Fibroblast of skin of scalp (primary cell): ENCODE measurements around the gene TRIM44.
A peak's percentile ranks its signal among the peaks of the same experiment; 100 is the strongest.
"Not testable (repeated sequence)": the region's sequence is repeated elsewhere in the genome, so short reads cannot be mapped to it uniquely, and the experiment has no call there.

Source experiments
- DNase-seq: peaks from one replicate; pipeline ENCODE4 v3.0.0-alpha.2; 2013

TRIM44 gene

DNA sequence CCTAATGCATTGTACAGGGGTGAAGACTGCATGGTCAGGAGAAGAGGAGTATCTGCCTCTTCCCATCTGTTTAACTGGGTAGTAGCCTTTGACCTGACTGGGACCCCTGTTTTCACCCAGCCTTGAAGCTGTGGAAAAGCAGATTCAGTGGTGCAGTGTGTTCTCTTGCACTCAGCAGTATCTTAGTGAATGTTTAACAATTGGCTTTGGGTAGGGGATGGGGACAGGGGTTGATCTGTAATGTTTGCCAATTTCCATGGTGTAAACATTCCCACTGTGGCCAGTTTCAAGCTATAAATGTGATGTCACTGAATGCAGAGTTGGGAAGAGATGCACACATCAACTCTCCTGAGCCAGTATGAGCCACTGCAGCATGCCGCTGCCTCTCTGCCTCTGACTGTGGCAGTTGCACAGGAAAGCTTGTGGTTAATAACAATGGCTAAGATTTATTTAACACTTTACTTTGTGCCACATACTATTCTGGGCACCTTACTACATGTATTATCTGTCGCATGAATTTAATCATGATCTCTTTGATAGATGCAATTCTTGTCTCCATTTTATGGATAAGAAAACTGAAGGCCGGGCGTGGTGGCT is 28.6 kb upstream of the TRIM44 start:
- no peak for DNase-seq

DNA sequence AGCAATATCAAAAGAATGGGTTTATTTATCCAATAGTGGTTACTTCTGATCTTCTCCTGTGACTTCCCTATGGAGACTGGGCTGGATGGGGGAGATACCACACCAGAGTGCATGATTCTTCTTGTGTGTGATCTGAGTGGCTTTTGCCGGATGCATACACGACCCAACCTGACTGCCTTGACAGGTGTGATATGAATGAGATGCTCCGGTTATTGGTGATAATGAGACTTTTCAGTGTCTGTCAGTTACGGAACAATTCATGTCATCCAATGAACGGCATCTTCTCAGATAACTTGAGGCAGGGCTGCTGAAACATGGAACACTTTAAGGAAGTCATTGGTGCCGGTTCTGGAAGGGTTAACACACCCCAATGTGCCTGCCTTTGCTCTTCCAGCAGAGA is 26.6 kb upstream of the TRIM44 start:
- DNase-seq = no peak

DNA sequence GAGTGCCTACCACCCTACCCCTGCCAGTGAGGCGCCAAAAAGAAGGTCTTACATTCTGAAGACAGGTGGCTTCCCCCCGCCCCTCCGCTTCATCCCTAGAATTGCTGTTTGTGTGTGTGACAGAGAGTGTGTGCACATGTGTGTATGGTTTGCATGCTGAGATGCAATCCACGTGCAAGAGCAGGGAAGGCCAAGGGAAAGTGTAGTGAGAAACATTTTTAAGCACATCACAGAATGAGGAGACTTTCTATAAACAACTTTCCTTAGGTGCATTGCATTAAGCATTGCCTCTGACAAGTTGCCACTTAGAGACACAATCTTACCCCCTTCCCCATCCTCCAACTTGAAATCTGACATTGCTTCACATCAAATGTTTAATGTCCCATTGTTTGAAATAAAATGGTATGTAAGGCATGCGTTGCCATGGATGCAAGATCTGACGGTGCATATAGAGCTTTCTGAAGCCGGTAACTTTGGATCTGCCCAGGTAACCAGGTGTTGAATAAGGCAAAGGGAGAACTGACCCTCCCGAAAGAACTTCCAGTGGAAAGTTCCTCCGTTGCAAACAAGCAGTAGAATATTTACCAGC is 22.9 kb upstream of the TRIM44 start:
- no peak for DNase-seq

DNA sequence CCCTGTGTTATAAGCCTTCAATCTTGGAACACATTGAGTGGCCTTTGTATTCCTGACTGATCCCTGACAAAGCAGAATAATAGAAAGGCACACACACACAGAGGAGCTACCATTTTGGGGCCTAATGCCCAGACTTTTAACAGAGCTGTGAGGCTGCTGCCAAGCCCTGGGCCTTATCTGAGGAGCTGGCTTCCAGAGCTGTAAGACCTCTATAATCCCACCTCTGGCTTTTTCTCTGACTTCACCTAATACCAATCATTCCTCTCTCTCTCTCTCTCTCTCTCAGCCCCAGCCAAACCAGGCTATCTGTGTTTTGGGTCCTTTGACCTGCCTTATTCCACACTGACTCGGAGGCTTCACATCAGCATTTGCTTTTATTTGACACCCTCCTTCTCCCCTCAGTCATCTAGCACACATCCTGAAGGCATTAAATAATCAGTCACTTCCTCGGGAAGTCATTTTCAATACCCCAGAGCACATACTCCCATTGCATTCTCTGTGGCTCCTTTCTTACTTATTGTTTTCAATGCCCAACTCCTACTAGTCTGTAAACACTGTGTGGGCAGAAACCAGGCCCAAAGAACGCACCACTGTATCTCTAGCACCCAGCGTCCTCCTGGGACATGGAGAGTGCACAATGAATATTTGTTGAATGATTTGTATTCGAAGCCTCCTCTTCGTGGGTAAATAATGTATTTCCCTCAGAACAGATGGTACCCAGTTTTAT is 21.2 kb upstream of the TRIM44 start:
- no peak for DNase-seq

DNA sequence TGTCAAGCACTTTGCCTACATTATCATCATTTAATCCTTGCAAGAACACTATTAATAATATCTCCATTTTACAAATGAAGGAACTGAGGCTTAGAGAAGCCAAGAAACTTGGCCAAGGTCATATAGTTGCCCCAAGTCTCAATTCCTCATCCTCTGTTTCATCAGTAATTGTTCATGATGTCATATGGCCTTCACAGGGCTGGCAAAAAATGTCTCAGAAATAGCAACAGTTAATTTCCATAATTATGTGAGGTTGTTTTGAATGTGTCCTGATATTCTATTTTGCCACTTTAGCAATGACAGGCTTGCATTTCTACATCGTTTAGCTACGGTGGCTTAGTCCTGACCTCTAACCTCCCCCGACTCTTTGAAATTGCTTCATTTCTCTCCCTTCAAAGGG is 20.6 kb upstream of the TRIM44 start:
- no peak for DNase-seq

DNA sequence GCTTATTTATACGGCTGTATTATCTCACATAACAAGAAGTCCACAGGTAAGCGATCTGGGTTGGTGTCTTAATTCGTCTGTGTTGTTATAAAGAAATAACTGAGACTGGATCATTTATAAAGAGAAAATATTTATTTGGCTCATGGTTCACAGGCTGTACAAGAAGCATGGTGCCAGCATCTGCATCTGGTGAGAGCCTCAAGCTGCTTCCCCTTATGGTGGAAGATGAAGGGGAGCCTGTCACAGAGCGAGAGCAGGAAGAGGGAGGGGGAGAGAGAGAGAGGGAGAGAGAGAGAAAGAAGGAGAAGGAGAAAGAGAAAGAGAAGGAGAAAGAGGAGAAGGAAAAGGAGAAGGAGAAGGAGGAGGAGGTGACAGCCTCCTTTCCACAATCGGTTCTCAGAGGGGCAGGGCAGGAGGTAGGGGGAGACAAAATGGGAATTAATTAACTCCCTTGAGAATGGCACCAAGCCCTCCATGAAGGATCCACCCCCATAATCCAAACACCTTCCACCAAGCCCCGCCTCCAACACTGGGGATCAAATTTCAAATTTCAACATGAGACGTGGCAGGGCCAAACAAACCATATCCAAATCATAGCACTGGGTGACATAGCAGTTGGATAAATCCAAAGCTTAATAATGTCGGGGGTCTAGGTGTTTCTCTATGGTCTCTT is 15.0 kb upstream of the TRIM44 start:
- DNase-seq = no peak

DNA sequence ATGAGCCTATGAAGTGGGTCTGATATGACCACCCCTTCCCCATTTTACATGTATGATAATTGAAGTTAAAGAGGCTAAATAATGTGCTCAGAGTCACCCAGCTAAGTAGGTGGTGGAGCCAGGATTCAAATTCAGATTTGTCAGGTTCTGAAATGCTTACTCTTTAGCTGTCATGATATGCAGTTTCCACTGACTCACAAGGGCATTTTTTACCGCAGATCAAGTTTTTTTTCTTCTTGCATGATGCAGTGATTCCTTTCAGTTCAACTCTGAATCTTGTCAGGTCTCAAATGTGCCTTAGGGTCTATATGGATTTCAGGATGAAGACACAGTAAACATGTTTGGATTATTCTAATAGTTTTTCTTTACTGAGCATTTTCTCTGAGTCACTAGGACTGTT is 12.6 kb upstream of the TRIM44 start:
- peak; percentile 37 for DNase-seq

DNA sequence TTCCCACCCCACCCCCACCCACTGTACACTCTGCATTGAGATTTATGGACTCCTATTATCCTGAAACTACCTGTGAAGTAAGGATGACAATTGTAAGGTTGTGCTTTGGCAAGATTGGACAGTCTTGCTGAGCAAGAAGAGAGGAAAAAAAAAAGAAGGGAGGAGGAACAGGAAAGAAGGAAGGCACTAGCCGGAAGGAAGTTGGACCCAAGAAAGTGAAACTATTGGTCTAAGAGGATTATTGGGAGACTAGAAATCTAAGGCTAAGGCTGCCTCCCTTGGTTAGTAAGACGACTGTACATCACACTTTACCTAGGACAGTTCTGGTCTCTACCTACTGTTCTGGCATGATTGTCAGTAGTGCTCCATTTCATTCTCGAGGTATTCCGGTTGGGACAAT is 12.1 kb upstream of the TRIM44 start:
- no peak for DNase-seq

DNA sequence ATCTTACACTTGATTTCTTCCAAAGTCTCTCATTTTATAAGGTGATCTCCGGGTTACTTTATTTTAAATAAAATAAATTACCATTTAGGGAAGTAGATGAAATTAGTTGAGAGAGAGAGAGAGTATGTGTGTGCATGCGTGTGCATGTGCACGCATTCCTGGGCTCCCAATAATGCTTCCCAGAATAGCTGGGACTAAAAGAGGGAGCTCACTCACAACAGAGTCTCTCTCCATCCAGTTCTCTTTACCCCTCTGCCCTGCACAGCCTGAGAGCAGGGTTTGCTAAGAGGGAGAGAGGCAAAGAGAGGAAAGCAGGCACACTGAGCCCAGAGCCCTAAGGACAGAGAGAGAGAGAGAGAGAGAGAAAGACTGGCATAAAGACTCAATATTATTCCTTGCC is 11.3 kb upstream of the TRIM44 start:
- DNase-seq = no peak

DNA sequence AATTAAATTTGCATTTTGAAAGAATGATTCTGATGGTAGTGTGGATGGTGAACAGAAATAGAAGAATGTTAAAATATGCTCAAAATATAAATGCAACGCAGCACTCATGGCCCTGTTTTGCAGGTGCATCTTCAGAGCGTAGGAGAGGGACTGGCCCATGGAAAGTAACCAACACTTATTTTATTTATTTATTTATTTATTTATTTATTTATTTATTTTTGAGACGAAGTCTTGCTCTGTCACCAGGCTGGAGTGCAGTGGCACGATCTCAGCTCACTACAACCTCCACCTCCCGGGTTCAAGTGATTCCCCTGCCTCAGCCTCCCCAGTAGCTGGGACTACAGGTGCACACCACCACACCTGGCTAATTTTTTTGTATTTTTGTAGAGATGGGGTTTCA is 9.8 kb upstream of the TRIM44 start:
- not testable (repeated sequence) for DNase-seq

DNA sequence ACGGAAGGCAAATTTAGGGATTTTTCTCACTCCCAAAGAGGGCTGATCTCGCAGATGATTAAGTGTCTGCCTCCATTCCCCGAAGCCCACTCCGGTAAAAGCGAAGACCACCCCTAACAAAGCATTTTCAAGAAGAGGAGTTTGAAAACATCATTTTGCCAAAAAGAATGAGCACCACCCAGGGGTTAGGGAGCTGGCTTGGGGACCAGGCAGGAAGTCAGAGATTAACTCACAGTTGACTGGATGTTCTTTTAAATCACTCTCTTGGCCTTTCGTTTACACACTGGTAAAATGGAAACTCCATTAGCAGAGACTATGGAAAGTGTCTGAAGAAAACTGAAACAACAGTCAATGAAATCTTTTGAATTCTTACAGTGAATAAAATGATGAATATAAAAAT is 7.9 kb upstream of the TRIM44 start:
- no peak for DNase-seq

DNA sequence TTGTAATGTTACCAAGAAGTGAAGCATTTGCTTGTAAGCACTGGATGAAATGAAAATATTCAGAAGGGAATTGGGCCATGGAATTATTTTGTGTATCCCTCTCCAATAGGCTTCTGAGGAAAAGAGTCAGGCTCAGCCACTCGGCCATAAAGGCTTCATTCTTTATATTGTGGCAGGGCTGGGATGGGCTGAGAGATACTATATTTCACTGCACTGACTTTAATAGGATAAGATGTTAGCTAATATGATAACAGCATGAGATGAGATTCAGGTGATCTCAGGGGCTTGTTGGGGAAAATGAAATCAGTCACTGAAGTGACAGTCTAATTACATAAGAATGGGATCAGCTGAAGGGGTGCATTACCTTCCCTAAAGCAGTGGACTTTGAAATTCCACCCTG is 7.3 kb upstream of the TRIM44 start:
- DNase-seq = no peak

DNA sequence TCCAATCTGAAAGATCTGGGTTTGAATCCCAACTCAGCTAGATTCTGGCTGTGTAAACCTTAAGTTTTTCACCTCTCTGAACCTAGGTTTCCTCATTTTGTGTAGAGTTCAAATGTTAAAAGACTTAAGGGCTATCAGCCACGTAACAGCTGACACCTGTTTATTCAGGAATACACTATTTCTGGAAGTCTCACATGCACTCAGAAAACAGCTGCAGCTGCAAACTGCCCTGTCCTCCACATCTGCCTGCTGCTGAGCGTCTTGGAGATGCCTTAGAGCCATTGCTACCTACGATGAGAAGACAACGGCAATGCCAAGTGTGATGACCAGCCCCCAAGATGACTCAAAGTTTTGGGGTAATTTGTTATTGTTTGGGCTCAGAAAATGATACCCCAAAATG is 6.7 kb upstream of the TRIM44 start:
- DNase-seq = no peak

DNA sequence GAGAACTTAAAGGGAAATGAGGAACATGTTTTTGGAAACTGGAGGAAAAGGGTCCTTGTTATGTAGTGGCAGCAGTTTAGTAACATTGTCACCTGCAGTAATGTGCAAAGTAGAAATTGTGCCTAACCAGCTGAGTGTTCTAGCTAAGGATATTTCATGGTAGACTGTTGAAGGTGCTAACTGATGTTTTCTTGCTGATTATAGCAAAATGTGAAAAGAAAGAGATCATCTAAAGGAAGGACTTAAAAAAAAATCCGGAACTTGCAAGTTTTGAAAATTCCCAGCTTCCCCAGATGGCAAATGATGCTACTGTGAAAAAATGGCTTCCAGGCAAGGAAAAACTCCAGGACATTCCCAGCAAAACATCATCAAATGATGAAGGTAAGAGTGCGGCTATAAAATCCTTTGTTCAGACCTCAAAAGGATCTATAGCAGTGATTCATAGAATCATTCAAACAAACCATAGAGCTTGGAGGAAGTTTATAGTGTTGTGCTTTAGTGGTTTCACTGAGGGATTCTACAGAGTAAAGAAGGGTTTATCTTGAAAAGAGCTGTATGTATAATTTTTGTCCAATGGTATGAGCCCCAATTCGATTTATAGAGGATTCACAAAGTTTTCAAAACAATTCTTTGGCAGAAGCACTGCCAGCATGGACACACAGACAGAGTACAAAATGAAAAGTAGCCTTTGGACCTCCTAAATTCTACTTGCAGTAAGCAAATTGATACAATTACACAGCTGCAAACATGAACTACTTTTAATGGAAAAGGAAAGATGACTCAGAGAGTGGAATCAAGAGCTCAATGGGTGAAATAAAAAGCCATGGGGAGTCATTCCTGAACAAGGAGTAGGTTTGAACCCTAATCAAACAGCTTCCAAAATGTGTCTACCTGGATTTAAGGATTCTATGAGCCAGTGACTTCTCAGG is 4.3 kb upstream of the TRIM44 start:
- no peak for DNase-seq

DNA sequence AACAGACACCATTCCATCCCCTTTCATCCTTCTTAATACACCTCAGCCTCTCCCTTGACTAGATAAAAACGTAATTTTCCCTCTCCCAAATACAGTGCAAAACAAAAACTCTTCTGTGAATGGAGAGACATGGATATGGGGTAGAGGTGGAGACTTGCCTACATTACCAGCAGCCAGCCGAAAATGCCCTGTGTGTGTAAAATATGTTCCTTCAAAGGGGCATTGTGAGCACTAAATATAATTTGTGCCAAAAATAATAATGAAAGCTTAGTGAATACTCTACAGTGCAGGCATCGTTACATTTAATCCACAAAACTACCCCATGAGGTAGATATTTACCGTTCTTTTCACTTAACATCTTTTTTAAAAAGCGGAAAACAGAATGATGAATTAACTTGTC is 1.0 kb upstream of the TRIM44 start:
- no peak for DNase-seq

DNA sequence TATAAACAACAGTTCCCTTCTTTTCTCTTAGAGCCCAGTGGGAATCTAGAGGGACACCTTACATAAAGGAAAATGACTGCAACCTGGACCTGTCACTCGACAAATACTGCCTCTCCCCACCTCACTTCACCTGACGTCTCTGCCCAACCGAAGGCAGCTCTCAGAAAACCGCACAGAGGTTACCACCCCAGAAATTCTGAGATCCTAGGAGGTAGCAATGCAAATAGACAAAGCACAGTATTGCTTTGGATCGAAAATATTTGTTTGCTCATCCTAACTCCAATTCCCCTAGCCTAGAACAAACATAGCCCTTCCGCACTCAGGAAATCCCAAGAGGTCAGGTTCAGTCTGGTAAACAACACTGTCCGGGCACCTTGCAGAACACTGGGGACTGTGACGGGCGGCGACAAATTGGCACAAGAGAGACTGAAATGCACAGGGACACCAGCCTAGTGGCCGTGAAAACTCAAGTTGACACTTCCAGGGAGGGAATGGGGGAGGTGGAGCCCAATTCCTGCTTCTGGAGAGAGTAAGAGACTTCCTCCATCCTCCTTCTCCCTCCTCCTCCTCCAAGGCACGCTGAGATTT is 420 bp upstream of the TRIM44 start:
- DNase-seq = no peak

DNA sequence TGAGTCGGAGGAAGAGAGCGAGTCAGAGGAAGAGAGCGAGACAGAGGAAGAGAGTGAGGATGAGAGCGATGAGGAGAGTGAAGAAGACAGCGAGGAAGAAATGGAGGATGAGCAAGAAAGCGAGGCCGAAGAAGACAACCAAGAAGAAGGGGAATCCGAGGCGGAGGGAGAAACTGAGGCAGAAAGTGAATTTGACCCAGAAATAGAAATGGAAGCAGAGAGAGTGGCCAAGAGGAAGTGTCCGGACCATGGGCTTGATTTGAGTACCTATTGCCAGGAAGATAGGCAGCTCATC is 780 bp downstream of the TRIM44 start:
- DNase-seq = no peak

DNA sequence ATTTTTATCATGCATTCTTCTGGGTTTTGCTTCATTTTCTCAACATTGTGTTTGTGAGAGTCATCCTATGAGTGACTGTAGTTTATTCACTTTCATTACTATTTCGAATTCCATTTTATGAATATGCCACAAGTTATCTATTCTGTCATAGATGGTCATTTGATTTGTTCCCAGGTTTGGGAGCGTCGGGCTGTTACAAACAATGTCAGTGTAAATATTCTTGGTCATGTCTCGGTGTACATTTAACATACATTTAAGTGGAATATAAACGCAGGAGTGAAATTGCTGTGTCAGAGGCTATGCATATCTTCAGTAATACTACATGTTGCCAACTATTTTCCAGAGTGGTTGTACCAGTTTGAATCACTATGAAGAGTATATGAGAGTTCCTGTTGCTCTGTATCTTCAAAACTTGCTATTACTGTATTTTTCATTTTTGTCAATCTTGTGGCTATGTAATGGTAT is 2.4 kb downstream of the TRIM44 start:
- DNase-seq = peak; percentile 39

DNA sequence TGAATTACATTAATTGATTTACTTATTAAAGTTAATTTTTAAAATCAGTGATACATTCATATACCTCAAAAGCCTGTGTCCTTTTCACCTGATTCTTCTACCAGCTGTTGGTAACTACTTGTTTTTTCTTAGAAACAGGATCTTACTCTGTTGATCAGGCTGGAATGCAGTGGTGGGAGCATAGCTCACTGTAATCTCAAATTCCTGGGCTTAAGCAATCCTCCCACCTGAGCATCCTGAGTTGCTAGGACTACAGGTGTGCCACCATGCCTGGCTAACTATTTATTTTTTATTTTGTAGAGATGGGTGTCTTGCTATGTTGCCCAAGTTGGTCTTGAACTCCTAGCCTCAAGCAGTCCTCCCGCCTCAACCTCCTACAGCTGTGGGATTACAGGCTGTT is 4.7 kb downstream of the TRIM44 start:
- no peak for DNase-seq

DNA sequence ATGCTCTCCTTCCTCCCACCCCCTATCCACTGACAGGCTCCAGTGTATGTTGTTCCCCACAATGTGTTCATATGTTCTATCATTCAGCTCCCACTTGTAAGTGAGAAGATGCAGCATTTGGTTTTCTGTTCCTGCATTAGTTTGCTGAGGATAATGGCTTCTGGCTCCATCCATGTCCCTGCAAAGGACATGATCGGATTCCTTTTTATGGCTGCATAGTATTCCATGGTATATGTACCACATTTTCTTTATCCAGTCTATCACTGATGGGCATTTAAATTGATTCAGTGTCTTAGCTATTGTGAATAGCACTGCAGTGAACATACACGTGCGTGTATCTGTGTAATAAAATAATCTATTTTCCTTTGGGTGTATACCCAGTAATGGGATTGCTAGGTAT is 5.8 kb downstream of the TRIM44 start:
- not testable (repeated sequence) for DNase-seq

DNA sequence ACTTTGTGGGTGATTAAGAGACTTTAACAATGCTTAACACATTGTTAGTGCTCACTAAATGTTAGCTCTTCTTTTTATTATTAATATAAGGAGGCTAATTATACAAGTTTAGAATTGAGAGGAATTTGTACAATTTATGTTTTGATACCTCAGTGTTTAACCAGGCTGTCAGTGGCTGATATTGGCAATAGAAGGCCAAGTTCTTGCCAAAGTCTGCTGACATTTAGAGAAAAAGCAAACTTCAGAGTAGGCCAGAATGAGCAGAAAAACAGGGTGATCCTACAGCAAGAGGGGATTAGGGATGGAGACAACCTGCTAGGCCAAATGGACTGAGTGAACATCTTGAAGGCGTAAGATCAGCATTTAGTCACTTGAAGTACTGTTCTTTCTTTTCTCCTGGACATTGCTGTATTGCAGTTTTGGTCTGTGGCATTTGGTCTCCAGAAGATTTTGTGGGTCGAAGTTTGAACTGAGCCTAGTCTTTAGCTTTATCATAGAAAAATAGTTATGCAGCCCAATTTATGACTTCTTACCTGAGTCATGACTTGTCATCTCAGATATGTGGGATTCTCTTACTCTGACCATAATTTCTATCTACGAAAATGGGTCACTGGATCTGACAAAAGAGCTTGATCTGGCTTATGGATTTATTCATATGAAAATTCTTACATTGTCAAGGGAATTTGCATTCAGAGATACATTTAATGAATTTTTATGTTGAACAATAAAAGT is 9.0 kb downstream of the TRIM44 start:
- no peak for DNase-seq

DNA sequence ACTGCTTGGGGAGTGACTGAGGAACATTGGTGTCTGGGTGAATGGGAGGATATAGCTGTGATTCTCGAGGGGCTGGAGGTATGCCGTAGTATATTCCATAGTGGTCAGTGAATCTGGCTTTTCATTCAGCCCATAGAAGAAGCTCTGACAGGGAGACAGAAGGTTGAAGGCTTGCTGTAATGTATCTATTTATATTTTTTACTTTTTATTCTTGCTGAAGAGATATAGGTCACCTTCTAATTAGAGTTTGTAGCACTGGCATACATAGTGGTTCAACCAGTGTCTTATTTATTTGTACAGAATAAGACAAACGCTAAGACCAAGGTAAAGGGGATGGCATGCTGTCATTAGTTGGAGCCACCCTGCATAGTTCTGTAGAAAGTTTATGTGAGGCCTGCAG is 10.0 kb downstream of the TRIM44 start:
- DNase-seq = no peak
